A673 (cell line): ENCODE data around the gene RPS6KL1.

Source experiments
- EZH2 ChIP-seq: fragments of 200-600 bp; sonication (generic); IDR thresholded peaks from 2 replicates; pipeline ENCODE4 v1.6.1; 2017; ENCODE audit warnings: borderline replicate concordance, low read depth, mild to moderate bottlenecking, mixed read lengths, antibody characterized with exemption, low read length; ENCODE audit not compliant: poor library complexity, severe bottlenecking
- TF ChIP-seq, protein P1 (sequence below): fragments of 300-800, 200-600 bp; sonication (generic); conservative IDR thresholded peaks from 2 replicates; pipeline ENCODE4 v1.5.1; 2017; ENCODE audit warnings: low read depth, mild to moderate bottlenecking, antibody characterized with exemption, low read length, moderate library complexity, mixed read lengths

DNA sequence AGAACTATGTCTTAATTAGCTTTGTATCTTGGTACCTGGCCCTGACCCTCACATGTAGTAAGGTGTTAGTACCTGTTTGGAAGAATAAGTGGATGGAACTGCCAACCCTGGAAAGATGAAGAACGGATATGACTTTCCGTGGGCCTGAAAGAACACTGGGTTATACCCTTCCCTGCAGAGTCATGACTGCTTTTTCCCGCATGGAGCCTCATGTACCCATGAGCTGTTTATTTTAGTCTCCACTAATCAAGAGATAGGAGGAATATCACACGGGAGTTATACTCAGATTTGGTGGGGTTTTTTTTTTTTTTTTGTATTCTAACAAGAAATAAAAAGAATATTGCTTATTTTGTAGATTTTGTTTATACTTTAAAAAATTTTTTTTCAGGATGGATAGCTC is 25.4 kb downstream of the RPS6KL1 start:
- TF ChIP-seq, protein P1, sequence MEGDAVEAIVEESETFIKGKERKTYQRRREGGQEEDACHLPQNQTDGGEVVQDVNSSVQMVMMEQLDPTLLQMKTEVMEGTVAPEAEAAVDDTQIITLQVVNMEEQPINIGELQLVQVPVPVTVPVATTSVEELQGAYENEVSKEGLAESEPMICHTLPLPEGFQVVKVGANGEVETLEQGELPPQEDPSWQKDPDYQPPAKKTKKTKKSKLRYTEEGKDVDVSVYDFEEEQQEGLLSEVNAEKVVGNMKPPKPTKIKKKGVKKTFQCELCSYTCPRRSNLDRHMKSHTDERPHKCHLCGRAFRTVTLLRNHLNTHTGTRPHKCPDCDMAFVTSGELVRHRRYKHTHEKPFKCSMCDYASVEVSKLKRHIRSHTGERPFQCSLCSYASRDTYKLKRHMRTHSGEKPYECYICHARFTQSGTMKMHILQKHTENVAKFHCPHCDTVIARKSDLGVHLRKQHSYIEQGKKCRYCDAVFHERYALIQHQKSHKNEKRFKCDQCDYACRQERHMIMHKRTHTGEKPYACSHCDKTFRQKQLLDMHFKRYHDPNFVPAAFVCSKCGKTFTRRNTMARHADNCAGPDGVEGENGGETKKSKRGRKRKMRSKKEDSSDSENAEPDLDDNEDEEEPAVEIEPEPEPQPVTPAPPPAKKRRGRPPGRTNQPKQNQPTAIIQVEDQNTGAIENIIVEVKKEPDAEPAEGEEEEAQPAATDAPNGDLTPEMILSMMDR: no peak
- no peak for TF ChIP-seq EZH2
